ENCODE measurements around the gene CHRDL1.

- TF ChIP-seq GATA2 (IDR thresholded peaks at IDR 0.05; ENCODE audit: low read depth, low read length) (no peak), GATA3 (IDR thresholded peaks at IDR 0.05; ENCODE audit: low read depth, low read length) (no peak)
These were observed 111.7 kb downstream of the CHRDL1 start for GRCh38 chrX:110683925-110684324.
